Transverse colon (tissue), 4 donors: ENCODE data around the gene MCM3AP. TPM values are rescaled to one million over a fixed set of nuclear protein-coding genes. Genes with fewer than 3 reads are reported as not detected.

ENCODE experiments used
- DNase-seq: peaks from one replicate; pipeline ENCODE4 v3.0.0-alpha.2; 2019
- H3K27ac ChIP-seq, 4 donors: fragments of 200-600 bp; sonication (generic); 2 replicates each; pipeline ENCODE4 v1.5.1; 2016 to 2018; ENCODE audit warnings: inconsistent platforms in 4 of 4
- H3K27me3 ChIP-seq: fragments of 200-600 bp; sonication (generic); 2 replicates; pipeline ENCODE4 v1.5.1; 2017; ENCODE audit warnings: inconsistent platforms
- H3K36me3 ChIP-seq, 4 donors: fragments of 200-600 bp; sonication (generic); 2 replicates each; pipeline ENCODE4 v1.5.1; 2017 to 2019; ENCODE audit warnings: inconsistent platforms in 4 of 4
- H3K4me1 ChIP-seq, 4 donors: fragments of 200-600 bp; sonication (generic); 2 replicates each; pipeline ENCODE4 v1.5.1; 2017 to 2020; ENCODE audit warnings: inconsistent platforms in 4 of 4
- H3K4me3 ChIP-seq, 4 donors: fragments of 200-600 bp; sonication (generic); 1 replicate in 1 of 4; 2 replicates in 3 of 4; pipeline versions ENCODE4 v1.5.1 to v1.6.1; 2017 to 2019; ENCODE audit warnings: inconsistent platforms in 4 of 4
- H3K9me3 ChIP-seq, 2 donors: fragments of 200-600 bp; sonication (generic); 2 replicates each; pipeline ENCODE4 v1.5.1; 2017 to 2019; ENCODE audit warnings: inconsistent platforms in 2 of 2
- EP300 ChIP-seq: sonication (generic); formaldehyde crosslinking; IDR thresholded peaks from one replicate; pipeline ENCODE4 v1.6.1; 2017; ENCODE audit warnings: antibody characterized with exemption, low read depth
- POLR2A ChIP-seq: fragments of 450-650 bp; IDR thresholded peaks from one replicate; pipeline ENCODE4 v1.6.1; 2016; ENCODE audit warnings: antibody characterized with exemption, mild to moderate bottlenecking, moderate library complexity
- POLR2AphosphoS5 ChIP-seq, 3 donors: sonication (generic); formaldehyde crosslinking; IDR thresholded peaks; one replicate each; pipeline ENCODE4 v1.6.1; 2016; ENCODE audit warnings: antibody characterized with exemption in 3 of 3
- WGBS, 2 donors: methylation state at CpG; one replicate each; pipeline ENCODE4 v1.1.5; 2018; ENCODE audit warnings: low coverage in 1 of 2; 5-methylcytosine and 5-hydroxymethylcytosine counted together
- in situ Hi-C, 4 donors: fragments of 200-750 bp; cut with MboI; loops; one replicate each; pipeline versions ENCODE4 v1.15.0 to v1.15.1; 2017; ENCODE audit warnings: low sequenced_read_pairs in 3 of 4, low pct_ligation_motif_present in 1 of 4, low pct_unique_long_range_greater_than_20kb in 1 of 4
- intact Hi-C: fragments of 100-400 bp; cut with DNase I; formaldehyde crosslinking; loops from one replicate; pipeline ENCODE4 v1.15.1; 2023; ENCODE audit warnings: low total_unique reads
- total RNA-seq, 4 donors: library from RNA; depleted of rRNA; stranded (reverse); fragments of >200 nt; gene quantifications; one replicate each; pipeline ENCODE4 v1.1.0, GENCODE V29; 2016
- TF ChIP-seq, protein P1 (sequence below), 5 experiments: fragments of 200-600 bp in 3 of 5; fragments of 450-650 bp in 2 of 5; sonication (generic) in 3 of 5; IDR thresholded peaks; 1 replicate in 2 of 5; 2 replicates in 3 of 5; pipeline ENCODE4 v1.5.1; 2016 to 2017; ENCODE audit warnings: antibody characterized with exemption in 5 of 5, inconsistent platforms in 3 of 5, mild to moderate bottlenecking in 2 of 5, moderate library complexity in 1 of 5

MCM3AP gene
- total RNA-seq, 4 donors from 2014 or later: 87.4 to 348 (median 108) TPM

- Histone ChIP-seq H3K4me3 (no peak overlapping the region), H3K27me3 (no peaks in the 10 kb centered on the region), H3K36me3 (peaks cover 0 to 82% (median 37%) of the 10 kb centered on the region in 4 donors), H3K27ac (no peak overlapping the region), H3K4me1 (no peaks in the 10 kb centered on the region), H3K9me3 (no peaks in the 10 kb centered on the region)
- in situ Hi-C loops: no loop called here
- intact Hi-C loops: no loop called here
- 92% methylated on average over 18 of the region's 18 CpGs; no CpG with 5 or more reads in 1 of the 2 donors for WGBS, 2 donors
- TF ChIP-seq EP300: no peak
- no peak for TF ChIP-seq POLR2A
- no peak for TF ChIP-seq POLR2AphosphoS5 (IDR thresholded peaks at IDR 0.05)
- TF ChIP-seq, protein P1, sequence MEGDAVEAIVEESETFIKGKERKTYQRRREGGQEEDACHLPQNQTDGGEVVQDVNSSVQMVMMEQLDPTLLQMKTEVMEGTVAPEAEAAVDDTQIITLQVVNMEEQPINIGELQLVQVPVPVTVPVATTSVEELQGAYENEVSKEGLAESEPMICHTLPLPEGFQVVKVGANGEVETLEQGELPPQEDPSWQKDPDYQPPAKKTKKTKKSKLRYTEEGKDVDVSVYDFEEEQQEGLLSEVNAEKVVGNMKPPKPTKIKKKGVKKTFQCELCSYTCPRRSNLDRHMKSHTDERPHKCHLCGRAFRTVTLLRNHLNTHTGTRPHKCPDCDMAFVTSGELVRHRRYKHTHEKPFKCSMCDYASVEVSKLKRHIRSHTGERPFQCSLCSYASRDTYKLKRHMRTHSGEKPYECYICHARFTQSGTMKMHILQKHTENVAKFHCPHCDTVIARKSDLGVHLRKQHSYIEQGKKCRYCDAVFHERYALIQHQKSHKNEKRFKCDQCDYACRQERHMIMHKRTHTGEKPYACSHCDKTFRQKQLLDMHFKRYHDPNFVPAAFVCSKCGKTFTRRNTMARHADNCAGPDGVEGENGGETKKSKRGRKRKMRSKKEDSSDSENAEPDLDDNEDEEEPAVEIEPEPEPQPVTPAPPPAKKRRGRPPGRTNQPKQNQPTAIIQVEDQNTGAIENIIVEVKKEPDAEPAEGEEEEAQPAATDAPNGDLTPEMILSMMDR (IDR thresholded peaks at IDR 0.05): no peak
- no peak for DNase-seq
Measured at GRCh38 chr21:46256501-46256994, 28.9 kb downstream of the MCM3AP start.

DNA sequence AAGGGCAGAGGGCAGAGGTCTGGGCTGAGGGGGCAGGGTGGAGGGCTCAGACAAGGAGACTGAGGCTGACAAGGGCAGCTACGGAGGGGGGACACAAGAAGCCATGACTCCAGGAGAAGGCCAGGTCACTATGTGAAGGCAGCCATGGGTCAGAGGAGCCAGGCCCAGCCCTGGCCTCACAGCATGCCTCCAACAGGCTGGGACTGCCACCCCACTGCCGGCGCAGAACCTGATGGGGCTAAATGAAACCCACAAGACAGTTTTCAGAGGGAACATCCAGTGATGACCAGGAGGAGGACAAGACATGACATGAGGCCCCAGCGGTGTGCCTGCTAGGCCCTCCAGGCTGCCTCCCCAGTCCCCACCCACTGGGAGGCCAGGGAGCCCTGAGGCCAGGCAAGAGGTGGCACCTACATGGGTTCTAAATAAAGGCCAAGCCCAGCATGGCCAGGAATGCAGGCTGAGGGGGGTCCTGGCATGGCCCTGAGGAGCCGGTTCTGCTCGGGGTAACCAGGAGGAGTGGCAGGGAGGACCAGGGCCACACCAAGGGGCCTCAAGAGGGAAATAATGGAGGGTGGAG, 29.6 kb downstream of the MCM3AP start:
- intact Hi-C loops: no loop called here
- 89 to 100% methylated on average over 2 to 6 of the region's 6 CpGs for WGBS, 2 donors

DNA sequence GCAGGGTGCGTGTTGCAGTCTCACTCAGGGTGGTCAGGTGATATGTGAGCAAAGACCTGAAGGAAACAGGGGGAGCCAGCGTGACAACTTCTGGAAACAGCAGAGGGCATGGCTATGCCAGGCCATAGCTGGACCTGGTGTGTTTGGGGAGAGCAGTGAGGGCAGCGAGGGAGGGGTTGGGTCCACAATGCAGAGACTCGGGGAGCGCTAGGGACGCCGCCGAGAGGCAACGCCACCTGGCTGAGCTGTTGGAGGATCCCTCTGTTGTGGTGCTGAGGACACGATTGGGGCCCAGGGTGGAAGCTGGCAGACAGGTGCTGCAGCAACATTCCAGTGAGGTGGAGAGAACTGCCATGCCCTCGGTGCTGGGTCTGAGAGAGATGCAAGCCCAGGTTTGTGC, 30.2 kb downstream of the MCM3AP start:
- no peak for DNase-seq
- Histone ChIP-seq H3K27ac (no peak overlapping the region), H3K27me3 (no peaks in the 10 kb centered on the region), H3K36me3 (peaks cover 0 to 75% (median 36%) of the 10 kb centered on the region in 4 donors), H3K4me3 (no peak overlapping the region), H3K9me3 (no peaks in the 10 kb centered on the region), H3K4me1 (no peaks in the 10 kb centered on the region)
- WGBS, 2 donors: 83 to 93% methylated on average over 1 to 11 of the region's 11 CpGs
- in situ Hi-C loops: no loop called here
- no peak for TF ChIP-seq POLR2AphosphoS5 (IDR thresholded peaks at IDR 0.05)
- TF ChIP-seq, protein P1 (IDR thresholded peaks at IDR 0.05): no peak
- intact Hi-C loops: no loop called here

More for the DNA sequence above, 29.6 kb downstream of the MCM3AP start:
- Histone ChIP-seq H3K4me1 (no peaks in the 10 kb centered on the region), H3K27me3 (no peaks in the 10 kb centered on the region), H3K27ac (no peak overlapping the region), H3K36me3 (peaks cover 0 to 79% (median 36%) of the 10 kb centered on the region in 4 donors), H3K9me3 (no peaks in the 10 kb centered on the region), H3K4me3 (no peak overlapping the region)
- TF ChIP-seq EP300 (no peak), POLR2AphosphoS5 (IDR thresholded peaks at IDR 0.05) (no peak), POLR2A (no peak)
- TF ChIP-seq, protein P1 (IDR thresholded peaks at IDR 0.05): no peak
- DNase-seq: no peak
- in situ Hi-C loops: no loop called here

DNA sequence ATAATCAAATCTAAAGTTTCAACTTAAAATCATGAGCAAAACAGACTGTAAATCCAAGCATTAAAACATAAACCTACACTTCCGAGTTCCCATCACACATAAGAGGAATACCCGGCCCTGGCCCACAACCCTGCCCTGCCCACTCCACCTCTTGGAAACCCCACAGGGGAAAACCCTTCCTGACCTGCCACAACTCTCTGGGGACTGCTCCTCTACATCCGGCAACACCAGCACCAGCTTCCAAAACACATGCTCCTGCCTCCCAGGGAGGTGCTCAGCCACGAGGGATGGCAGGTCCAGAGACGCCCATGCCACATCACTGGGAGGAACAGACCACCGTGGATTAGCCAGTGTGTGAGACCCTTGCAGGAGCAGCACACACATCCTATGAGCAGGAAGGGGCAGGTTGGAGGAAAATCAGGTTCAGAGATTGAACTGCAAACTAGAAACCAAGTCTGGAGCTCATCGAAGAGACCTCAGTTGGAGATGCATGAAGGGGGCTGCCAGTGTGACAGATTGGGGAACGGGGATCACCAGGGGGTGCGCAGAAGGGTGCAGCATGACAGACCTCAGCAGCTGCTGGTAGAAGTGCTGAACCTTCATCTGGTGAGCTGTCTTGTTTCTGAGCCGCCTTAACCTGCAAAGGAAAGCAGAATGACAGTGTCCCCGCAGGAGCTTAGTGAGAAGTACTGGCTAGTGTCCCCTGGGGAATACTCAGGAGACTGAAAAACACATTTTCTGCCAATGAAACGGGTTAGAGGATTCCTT, 31.0 kb downstream of the MCM3AP start:
- H3K4me1 ChIP-seq: no peaks in the 10 kb centered on the region
- DNase-seq: no peak
- intact Hi-C loops (no loop called here), in situ Hi-C loops (no loop called here)
- 78 to 89% methylated on average over 8 to 12 of the region's 12 CpGs for WGBS, 2 donors
- H3K36me3 ChIP-seq: peaks cover 0 to 72% (median 35%) of the 10 kb centered on the region in 4 donors
- H3K27ac ChIP-seq: no peak overlapping the region
- no peaks in the 10 kb centered on the region for H3K27me3 ChIP-seq
- no peaks in the 10 kb centered on the region for H3K9me3 ChIP-seq
- TF ChIP-seq EP300 (no peak), POLR2AphosphoS5 (IDR thresholded peaks at IDR 0.05) (no peak)
- TF ChIP-seq, protein P1 (IDR thresholded peaks at IDR 0.05): no peak
- no peak overlapping the region for H3K4me3 ChIP-seq
